AG09319 (cell line): Measurements from ENCODE around the gene RPTOR.

ENCODE experiments used
- DNase-seq: peaks from one replicate; pipeline ENCODE4 v3.0.0-alpha.2; 2010; ENCODE audit warnings: low read depth; ENCODE audit errors: extremely low read depth
- TF ChIP-seq, protein P1 (sequence below): IDR thresholded peaks from 2 replicates; pipeline ENCODE4 v1.5.1; 2011; ENCODE audit warnings: low read depth, mild to moderate bottlenecking, inconsistent platforms, low read length, moderate library complexity

The RPTOR gene

DNA sequence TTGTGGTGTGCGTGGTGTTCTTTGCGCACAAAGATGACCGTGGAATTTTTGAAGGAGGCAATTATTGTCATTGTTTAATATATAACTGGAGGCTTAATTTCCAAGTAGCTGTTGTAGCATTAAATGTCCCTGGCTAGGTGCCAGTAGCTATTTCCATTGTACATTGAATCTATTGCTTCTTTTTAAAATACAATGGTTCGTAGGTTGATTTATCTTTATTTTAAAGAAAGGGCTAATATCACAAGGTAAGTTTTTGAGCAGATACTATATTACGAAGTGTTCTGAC, 127.1 kb downstream of the RPTOR start:
- DNase-seq = no peak

DNA sequence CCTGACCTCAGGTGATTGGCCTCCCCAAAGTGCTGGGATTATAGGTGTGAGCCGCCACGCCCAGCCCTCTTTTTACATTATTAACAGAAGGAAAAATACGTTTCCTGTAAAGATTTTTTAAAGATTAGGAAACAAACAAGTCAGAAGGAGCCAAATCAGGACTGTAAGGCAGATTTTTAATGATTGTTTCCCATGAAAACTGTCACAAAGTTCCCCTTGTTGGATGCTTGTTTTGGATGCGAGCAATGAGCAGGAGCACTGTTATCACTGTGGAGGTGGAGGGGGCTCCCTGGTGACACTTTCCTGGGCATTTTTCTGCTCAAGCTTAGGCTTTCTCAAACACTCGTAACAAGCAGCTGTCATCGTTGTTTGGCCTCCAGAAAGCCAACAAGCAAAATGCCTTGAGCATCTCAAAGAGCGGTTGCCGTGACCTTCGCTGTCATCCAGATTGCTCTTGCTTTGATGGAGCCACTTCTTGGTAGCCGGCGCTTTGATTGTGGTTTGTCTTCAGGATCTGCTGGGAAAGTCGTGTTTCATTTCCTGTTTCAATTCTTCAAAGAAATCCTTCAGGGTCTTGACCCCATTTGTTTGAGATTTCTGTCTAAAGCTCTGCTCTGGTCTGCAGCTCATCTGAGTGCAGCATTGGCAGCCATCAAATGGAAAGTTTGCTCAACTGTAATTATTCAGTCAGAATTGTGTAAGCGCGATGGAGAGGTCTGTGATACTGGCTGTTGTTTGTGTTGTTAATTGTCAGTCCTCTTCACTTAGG, 128.7 kb downstream of the RPTOR start:
- no peak for DNase-seq
- TF ChIP-seq, protein P1, sequence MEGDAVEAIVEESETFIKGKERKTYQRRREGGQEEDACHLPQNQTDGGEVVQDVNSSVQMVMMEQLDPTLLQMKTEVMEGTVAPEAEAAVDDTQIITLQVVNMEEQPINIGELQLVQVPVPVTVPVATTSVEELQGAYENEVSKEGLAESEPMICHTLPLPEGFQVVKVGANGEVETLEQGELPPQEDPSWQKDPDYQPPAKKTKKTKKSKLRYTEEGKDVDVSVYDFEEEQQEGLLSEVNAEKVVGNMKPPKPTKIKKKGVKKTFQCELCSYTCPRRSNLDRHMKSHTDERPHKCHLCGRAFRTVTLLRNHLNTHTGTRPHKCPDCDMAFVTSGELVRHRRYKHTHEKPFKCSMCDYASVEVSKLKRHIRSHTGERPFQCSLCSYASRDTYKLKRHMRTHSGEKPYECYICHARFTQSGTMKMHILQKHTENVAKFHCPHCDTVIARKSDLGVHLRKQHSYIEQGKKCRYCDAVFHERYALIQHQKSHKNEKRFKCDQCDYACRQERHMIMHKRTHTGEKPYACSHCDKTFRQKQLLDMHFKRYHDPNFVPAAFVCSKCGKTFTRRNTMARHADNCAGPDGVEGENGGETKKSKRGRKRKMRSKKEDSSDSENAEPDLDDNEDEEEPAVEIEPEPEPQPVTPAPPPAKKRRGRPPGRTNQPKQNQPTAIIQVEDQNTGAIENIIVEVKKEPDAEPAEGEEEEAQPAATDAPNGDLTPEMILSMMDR = no peak

More for the DNA sequence above, 127.1 kb downstream of the RPTOR start:
- TF ChIP-seq, protein P1 = no peak

DNA sequence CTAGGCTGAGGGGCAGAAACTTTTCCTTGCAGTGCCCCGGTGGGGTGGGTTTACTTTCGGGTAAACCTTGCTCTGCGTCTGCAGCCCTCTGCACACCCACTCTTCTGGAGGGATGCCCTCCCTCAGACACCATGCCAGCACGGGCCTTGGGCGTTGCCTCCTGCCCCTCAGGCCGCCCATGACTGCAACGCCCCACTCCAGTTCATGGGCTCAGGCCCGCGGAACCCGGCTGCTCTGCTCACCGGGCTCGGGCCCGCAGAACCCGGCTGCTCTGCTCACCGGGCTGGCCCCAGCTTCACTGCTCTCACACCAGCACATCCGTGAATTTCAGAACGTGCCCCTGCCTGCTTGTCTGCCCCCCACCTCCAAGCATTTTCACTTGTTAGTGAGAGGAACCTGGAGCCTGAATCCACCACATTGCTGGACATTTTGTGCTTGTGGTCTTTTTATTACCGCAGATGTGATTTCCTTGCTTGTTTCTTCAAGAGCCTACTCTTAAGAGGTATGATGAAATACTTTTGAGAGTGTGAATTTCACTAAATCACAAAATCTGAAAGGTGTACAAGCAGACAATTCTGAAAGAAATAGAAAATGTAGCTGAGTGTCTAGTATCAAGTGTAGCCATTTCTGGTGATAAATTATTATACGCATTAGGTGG, 130.9 kb downstream of the RPTOR start:
- no peak for DNase-seq

DNA sequence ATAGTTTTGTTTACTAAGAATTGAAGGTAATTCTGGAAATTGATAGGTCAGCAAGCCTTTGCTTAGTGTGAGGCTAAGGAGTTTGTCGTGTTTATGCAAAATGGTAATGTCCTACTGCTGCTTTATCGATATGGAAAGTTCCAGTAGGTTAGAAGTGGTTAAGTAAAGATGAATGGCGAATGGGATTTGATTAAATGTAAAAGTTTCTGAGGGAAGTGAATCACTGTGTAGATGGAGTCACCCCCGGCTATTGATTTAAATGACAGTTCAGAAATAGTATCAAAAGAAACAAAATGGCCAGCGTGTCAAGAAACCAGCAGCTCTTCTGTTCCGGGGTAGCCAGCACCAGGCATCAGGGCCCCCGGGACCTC, 131.4 kb downstream of the RPTOR start:
- DNase-seq = no peak
- TF ChIP-seq, protein P1 = no peak

More for the DNA sequence above, 130.9 kb downstream of the RPTOR start:
- TF ChIP-seq, protein P1 = no peak

DNA sequence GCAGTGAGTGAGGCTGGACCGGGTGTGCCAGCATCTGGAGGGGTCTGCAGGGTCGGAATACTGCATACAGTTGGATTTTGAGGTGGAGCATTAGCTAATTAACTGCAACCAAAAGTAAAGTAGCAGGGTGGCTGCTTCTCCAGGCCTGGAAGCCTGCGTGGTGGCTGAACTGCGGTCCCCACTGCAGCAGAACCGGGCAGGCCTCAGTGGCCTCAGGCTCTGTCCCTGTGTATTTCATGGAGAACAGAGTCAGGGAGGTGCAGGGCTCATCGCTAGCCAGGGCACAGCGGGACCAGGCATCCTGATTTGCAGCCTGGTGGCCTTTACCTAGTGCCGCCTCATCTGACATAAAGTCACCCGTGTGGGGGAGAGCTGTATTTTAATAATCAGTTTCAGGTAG, 131.9 kb downstream of the RPTOR start:
- TF ChIP-seq, protein P1 = no peak
- no peak for DNase-seq

DNA sequence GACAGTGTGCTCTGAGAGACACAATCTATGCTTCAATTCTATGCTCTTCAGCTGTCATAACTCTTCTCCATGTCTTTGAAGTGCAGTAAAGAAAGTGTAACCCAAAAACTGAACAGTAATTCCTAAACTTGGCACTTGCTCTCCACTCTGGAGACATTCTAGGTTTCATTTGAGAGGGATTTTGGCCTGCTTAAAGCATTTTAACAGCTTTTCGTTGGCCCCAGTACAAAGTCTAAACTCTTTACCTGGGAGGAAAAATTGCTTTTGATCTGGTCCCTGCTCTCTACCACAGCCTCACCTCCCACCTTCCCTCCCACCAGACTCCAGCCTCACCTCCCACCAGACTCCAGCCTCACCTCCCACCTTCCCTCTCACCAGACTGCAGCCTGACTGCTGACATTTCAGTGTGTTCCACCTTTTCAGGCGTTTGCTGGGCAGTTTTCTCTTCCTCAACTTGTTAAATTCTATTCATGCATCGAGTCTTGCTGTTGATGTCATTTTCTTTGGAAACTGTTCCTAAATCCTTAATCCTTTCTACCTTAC, 132.6 kb downstream of the RPTOR start:
- DNase-seq = no peak
- TF ChIP-seq, protein P1 = no peak

DNA sequence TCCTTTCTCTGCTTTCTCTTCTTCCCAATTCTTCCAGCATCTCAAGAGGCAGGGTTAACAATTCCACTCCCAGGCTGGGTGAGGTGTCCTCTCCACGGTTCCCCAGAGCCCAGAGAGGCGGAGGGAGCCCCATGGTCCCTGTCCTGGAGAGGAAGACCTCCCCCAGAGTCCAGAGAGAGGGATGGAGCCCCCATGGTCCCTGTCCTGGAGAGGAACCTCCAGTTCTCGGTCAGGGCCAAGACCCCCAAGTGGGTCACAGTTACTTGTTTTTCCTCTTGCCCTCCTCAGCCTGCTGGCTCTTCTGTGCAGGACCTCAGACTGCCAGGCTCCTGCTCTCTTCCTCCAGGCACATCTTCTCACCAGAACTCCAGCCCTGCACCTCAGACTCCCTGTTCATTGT, 135.2 kb downstream of the RPTOR start:
- no peak for DNase-seq
- TF ChIP-seq, protein P1 = no peak
